K562 (cell line): ENCODE measurements around the gene PIM3. TPM values are rescaled to one million over a fixed set of nuclear protein-coding genes. Genes with fewer than 3 reads are reported as not detected.

Experiments
- ATAC-seq: fragments of 200-7000 bp; cut with Tn5 transposase; 3 replicates; pipeline ENCODE4 v1.9.1; 2020; ENCODE audit warnings: moderate library complexity
- BruUV-seq: library from RNA; stranded (reverse); fragments of 400-500 nt; replicated peaks from 2 replicates; lab custom pipeline; 2021; lab: Mats Ljungman, UMichigan
- CTCF ChIA-PET: fragments of 300-600 bp; formaldehyde crosslinking; extraction: SDS; loops from one replicate; lab custom pipeline; 2021; ENCODE audit warnings: low intra/inter-chr PET ratio; lab: Yijun Ruan, JAX
- POLR2A ChIA-PET: fragments of 300-600, 350-650 bp; sonication (Branson Sonifier 250); formaldehyde crosslinking; extraction: SDS; loops from one replicate; lab custom pipeline; 2021; ENCODE audit warnings: antibody characterized with exemption, inconsistent platforms; lab: Yijun Ruan, JAX
- DNase-seq, 4 experiments: peaks; one replicate each; pipeline versions ENCODE4 v3.0.0 to v3.0.0-alpha.2; 2011 to 2018; ENCODE audit warnings: low spot score in 3 of 4, mixed read lengths in 3 of 4; ENCODE audit errors: extremely low read depth in 1 of 4
- FAIRE-seq: peaks from 2 replicates; lab custom pipeline; 2011; peaks lifted over from hg19 to GRCh38; lab: Jason Lieb, UNC
- H2AFZ ChIP-seq: 2 replicates; pipeline ENCODE4 v1.6.0; 2011; ENCODE audit warnings: low read depth, low read length, control low read depth, inconsistent platforms
- H3K27ac ChIP-seq: fragments of 200-600 bp; 3 replicates; pipeline ENCODE4 v1.8.0; 2011; ENCODE audit warnings: low read depth, mild to moderate bottlenecking, control low read depth, inconsistent platforms, low read length, moderate library complexity, mixed read lengths; ENCODE audit errors: extremely low read depth
- H3K27me3 ChIP-seq, 2 experiments: fragments of 300-600 bp in 1 of 2; 2 replicates in 1 of 2; 3 replicates in 1 of 2; pipeline versions ENCODE4 v1.6.0 to v1.8.0; 2011; ENCODE audit warnings: inconsistent platforms in 2 of 2, low read length in 2 of 2, mild to moderate bottlenecking in 1 of 2, mixed read lengths in 1 of 2, moderate library complexity in 1 of 2; ENCODE audit not compliant: control insufficient read depth in 2 of 2, insufficient read depth in 2 of 2
- H3K36me3 ChIP-seq: fragments of 300-600 bp; 3 replicates; pipeline ENCODE4 v1.8.0; 2011; ENCODE audit warnings: mild to moderate bottlenecking, low read length, inconsistent platforms; ENCODE audit not compliant: control insufficient read depth, insufficient read depth
- H3K4me1 ChIP-seq, 2 experiments: fragments of 200-600 bp in 1 of 2; replicated peaks in 1 of 2; 2 replicates in 1 of 2; 3 replicates in 1 of 2; pipeline versions ENCODE4 v1.5.1 to v1.8.0; 2011; ENCODE audit warnings: inconsistent platforms in 2 of 2, low read length in 2 of 2, mild to moderate bottlenecking in 1 of 2, mixed read lengths in 1 of 2, moderate library complexity in 1 of 2; ENCODE audit not compliant: control insufficient read depth in 2 of 2, insufficient read depth in 2 of 2
- H3K4me2 ChIP-seq: 2 replicates; pipeline ENCODE4 v1.6.1; 2011; ENCODE audit warnings: low read length, control low read depth, inconsistent platforms, mixed read lengths; ENCODE audit not compliant: insufficient read depth
- H3K4me3 ChIP-seq: fragments of 200-600 bp; sonication (generic), shearing (Covaris generic); 2 replicates; pipeline ENCODE4 v1.5.1; 2016; ENCODE audit warnings: control low read depth, inconsistent platforms
- H3K79me2 ChIP-seq: fragments of 200-600 bp; 3 replicates; pipeline ENCODE4 v1.8.0; 2011; ENCODE audit warnings: low read length, inconsistent platforms; ENCODE audit not compliant: control insufficient read depth, insufficient read depth
- H3K9ac ChIP-seq, 2 experiments: 2 replicates each; pipeline versions ENCODE4 v1.6.0 to v1.6.1; 2011; ENCODE audit warnings: low read depth in 2 of 2, low read length in 2 of 2, control low read depth in 1 of 2, inconsistent platforms in 1 of 2, mild to moderate bottlenecking in 1 of 2, mixed read lengths in 1 of 2; ENCODE audit not compliant: insufficient read depth in 1 of 2
- H3K9me1 ChIP-seq: one replicate; pipeline ENCODE4 v1.6.0; 2011; ENCODE audit warnings: inconsistent platforms, mild to moderate bottlenecking, low read length, moderate library complexity; ENCODE audit not compliant: control insufficient read depth, insufficient read depth
- H3K9me3 ChIP-seq: replicated peaks from 2 replicates; pipeline ENCODE4 v1.5.1; 2011; ENCODE audit warnings: low read depth, low read length, inconsistent platforms; ENCODE audit not compliant: control insufficient read depth, insufficient read depth
- H4K20me1 ChIP-seq: replicated peaks from 2 replicates; pipeline ENCODE4 v1.6.1; 2011; ENCODE audit warnings: low read length, inconsistent platforms, mixed read lengths; ENCODE audit not compliant: control insufficient read depth, insufficient read depth
- BHLHE40 ChIP-seq: IDR thresholded peaks from 2 replicates; pipeline ENCODE4 v1.6.1; 2011; ENCODE audit warnings: low read length, improper control_type of control experiment
- DACH1 ChIP-seq: fragments of 450-650 bp; IDR thresholded peaks from 2 replicates; pipeline ENCODE4 v1.6.1; 2018; ENCODE audit not compliant: partially characterized antibody
- ESRRA ChIP-seq: fragments of 450-650 bp; IDR thresholded peaks from 2 replicates; pipeline ENCODE4 v1.6.1; 2014; ENCODE audit warnings: low read depth, mild to moderate bottlenecking, moderate library complexity, borderline replicate concordance
- KAT2B ChIP-seq: IDR thresholded peaks from one replicate; pipeline ENCODE4 v1.6.1; 2012; ENCODE audit warnings: low read depth, mild to moderate bottlenecking, control low read depth, inconsistent platforms, low read length, moderate library complexity
- NR4A1 ChIP-seq, 2 experiments: fragments of 250-450 bp in 1 of 2; fragments of 450-650 bp in 1 of 2; sonication (Bioruptor Pico) in 1 of 2; IDR thresholded peaks; 2 replicates each; pipeline versions ENCODE4 v1.4.0 to v1.6.1; 2016 to 2020; ENCODE audit warnings: mild to moderate bottlenecking in 2 of 2, missing compliant biosample characterization in 1 of 2, missing genetic modification characterization in 1 of 2, moderate library complexity in 1 of 2
- PHF20 ChIP-seq: fragments of 450-650 bp; IDR thresholded peaks from 2 replicates; pipeline ENCODE4 v1.6.1; 2018; ENCODE audit not compliant: partially characterized antibody
- PURB ChIP-seq: sonication (generic); formaldehyde crosslinking; IDR thresholded peaks from 2 replicates; pipeline ENCODE4 v1.9.0; 2021; ENCODE audit warnings: low read depth, mild to moderate bottlenecking, missing genetic modification reagents
- RAD51 ChIP-seq: fragments of 450-650 bp; IDR thresholded peaks from 2 replicates; pipeline ENCODE4 v1.7.1; 2016; ENCODE audit warnings: low read depth, mild to moderate bottlenecking, borderline replicate concordance
- RUNX1 ChIP-seq: sonication (generic); IDR thresholded peaks from 2 replicates; pipeline ENCODE4 v1.6.1; 2016; ENCODE audit warnings: antibody characterized with exemption, low read depth
- SNRNP70 ChIP-seq: fragments of 200-400 bp; formaldehyde crosslinking; optimal IDR thresholded peaks from 2 replicates; pipeline ENCODE3; 2017; ENCODE audit warnings: low read depth, low read length
- ZNF57 ChIP-seq: fragments of 450-650 bp; formaldehyde crosslinking; IDR thresholded peaks from 2 replicates; pipeline ENCODE4 v1.4.0; 2020; ENCODE audit warnings: mild to moderate bottlenecking, moderate library complexity
- WGBS: fragments of 100-300 bp; shearing (Covaris generic); methylation state at CpG from one replicate; pipeline ENCODE4 v1.1.6; 2016; ENCODE audit warnings: low coverage, mixed read lengths; ENCODE audit not compliant: insufficient coverage; ENCODE audit errors: missing lambda C conversion rate; 5-methylcytosine and 5-hydroxymethylcytosine counted together
- in situ Hi-C: fragments of 300-500 bp; cut with MboI; formaldehyde crosslinking; loops from 4 replicates; pipeline ENCODE4 v1.15.0; 2018; ENCODE audit warnings: inconsistent platforms, mixed read lengths
- intact Hi-C: fragments of 100-400 bp; cut with micrococcal nuclease; formaldehyde crosslinking; loops from 2 replicates; pipeline ENCODE4 v1.14.2; 2022
- polyA plus RNA-seq, 8 experiments: library from polyadenylated mRNA; depleted of rRNA in 4 of 8; stranded (reverse) in 5 of 8; unstranded in 3 of 8; fragments of >200 nt; fragmentation: Nextera tagmentation in 2 of 8; fragmentation: Illumina TruSeq in 1 of 8; extraction: Ambion mirVana in 2 of 8; extraction: Trizol in 1 of 8; gene quantifications; 2 replicates each; pipeline versions ENCODE4 v1.2.1 to v1.2.3, GENCODE V29; 2011 to 2014; ENCODE audit warnings: inconsistent platforms in 1 of 8, missing spikeins in 1 of 8
- total RNA-seq, 7 experiments: library from RNA; depleted of rRNA in 6 of 7; stranded (reverse); fragments of >200 nt in 6 of 7; fragmentation: Illumina TruSeq in 2 of 7; extraction: Trizol in 2 of 7; gene quantifications; 2 replicates each; pipeline versions ENCODE4 v1.2.1 to v1.2.3, GENCODE V29; 2011 to 2021; ENCODE audit warnings: low replicate concordance in 1 of 7
- TF ChIP-seq, protein P1 (sequence below), 3 experiments: fragments of 200-800 bp in 1 of 3; sonication (Bioruptor generic) in 1 of 3; sonication (generic) in 1 of 3; formaldehyde crosslinking in 1 of 3; IDR thresholded peaks; 2 replicates each; pipeline versions ENCODE4 v1.6.1 to v1.8.0; 2016 to 2022; ENCODE audit warnings: mild to moderate bottlenecking in 2 of 3, missing compliant biosample characterization in 2 of 3, missing genetic modification characterization in 2 of 3, missing genetic modification reagents in 1 of 3
- TF ChIP-seq, protein P2 (sequence below): fragments of 450-650 bp; IDR thresholded peaks from 2 replicates; pipeline ENCODE4 v1.6.1; 2018; ENCODE audit warnings: mild to moderate bottlenecking, low read depth; ENCODE audit not compliant: partially characterized antibody
- TF ChIP-seq, protein P3 (sequence below): fragments of 450-650 bp; IDR thresholded peaks from 2 replicates; pipeline ENCODE4 v1.7.0; 2016; ENCODE audit warnings: borderline replicate concordance

Gene PIM3
- total and polyA plus RNA-seq, 9 of the 15 experiments (the other 6 are each of a cell fraction or from before 2014, with no cell fraction given): 0.24 to 40.5 (median 5.3) TPM

- Histone ChIP-seq H3K4me1 (peaks cover 0 to 39% of the 10 kb centered on the region in 2 experiments; a peak in 3 of 5 replicates), H3K4me2 (no peak overlapping the region), H3K9me1 (no peaks in the 10 kb centered on the region), H3K27me3 (no peaks in the 10 kb centered on the region), H3K27ac (no peak overlapping the region), H3K36me3 (no peaks in the 10 kb centered on the region), H3K9me3 (no peaks in the 10 kb centered on the region), H2AFZ (no peak overlapping the region), H3K9ac (no peak overlapping the region), H3K4me3 (no peak overlapping the region), H4K20me1 (no peaks in the 10 kb centered on the region), H3K79me2 (no peaks in the 10 kb centered on the region)
- DNase-seq: no peak
- WGBS: 60% methylated on average over 7 of the region's 7 CpGs
- no peak for ATAC-seq
- in situ Hi-C loops: no loop called here
- BruUV-seq: no TSS peak
- ChIA-PET POLR2A (interaction anchor here (0.7 to 0.8 kb wide), 2 partner anchors 11 to 85 kb away, joined by 3 read pairs; no protein-coding TSS in a partner anchor), CTCF (no interaction called here)
- FAIRE-seq: no peak
- TF ChIP-seq NR4A1 (CRISPR knock-in tag; IDR thresholded peaks at IDR 0.05) (no peak), NR4A1 (tag; IDR thresholded peaks at IDR 0.05) (no peak), SNRNP70 (no peak), RUNX1 (no peak), PURB (CRISPR knock-in tag) (no peak), BHLHE40 (no peak), KAT2B (no peak), ZNF57 (CRISPR knock-in tag) (no peak), ESRRA (no peak), PHF20 (no peak), RAD51 (no peak), DACH1 (no peak)
- TF ChIP-seq, protein P1, sequence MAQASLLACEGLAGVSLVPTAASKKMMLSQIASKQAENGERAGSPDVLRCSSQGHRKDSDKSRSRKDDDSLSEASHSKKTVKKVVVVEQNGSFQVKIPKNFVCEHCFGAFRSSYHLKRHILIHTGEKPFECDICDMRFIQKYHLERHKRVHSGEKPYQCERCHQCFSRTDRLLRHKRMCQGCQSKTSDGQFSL (CRISPR knock-in tag; IDR thresholded peaks at IDR 0.05): no peak
- TF ChIP-seq, protein P1 (tag; IDR thresholded peaks at IDR 0.05): no peak
- TF ChIP-seq, protein P2, sequence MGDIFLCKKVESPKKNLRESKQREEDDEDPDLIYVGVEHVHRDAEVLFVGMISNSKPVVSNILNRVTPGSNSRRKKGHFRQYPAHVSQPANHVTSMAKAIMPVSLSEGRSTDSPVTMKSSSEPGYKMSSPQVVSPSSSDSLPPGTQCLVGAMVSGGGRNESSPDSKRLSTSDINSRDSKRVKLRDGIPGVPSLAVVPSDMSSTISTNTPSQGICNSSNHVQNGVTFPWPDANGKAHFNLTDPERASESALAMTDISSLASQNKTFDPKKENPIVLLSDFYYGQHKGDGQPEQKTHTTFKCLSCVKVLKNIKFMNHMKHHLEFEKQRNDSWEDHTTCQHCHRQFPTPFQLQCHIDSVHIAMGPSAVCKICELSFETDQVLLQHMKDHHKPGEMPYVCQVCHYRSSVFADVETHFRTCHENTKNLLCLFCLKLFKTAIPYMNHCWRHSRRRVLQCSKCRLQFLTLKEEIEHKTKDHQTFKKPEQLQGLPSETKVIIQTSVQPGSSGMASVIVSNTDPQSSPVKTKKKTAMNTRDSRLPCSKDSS: no peak
- TF ChIP-seq, protein P3, sequence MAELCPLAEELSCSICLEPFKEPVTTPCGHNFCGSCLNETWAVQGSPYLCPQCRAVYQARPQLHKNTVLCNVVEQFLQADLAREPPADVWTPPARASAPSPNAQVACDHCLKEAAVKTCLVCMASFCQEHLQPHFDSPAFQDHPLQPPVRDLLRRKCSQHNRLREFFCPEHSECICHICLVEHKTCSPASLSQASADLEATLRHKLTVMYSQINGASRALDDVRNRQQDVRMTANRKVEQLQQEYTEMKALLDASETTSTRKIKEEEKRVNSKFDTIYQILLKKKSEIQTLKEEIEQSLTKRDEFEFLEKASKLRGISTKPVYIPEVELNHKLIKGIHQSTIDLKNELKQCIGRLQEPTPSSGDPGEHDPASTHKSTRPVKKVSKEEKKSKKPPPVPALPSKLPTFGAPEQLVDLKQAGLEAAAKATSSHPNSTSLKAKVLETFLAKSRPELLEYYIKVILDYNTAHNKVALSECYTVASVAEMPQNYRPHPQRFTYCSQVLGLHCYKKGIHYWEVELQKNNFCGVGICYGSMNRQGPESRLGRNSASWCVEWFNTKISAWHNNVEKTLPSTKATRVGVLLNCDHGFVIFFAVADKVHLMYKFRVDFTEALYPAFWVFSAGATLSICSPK: no peak
- intact Hi-C loops: no loop called here
These were observed 42.2 kb downstream of the PIM3 start for GRCh38 chr22:50002791-50003190.
